ENCODE data around the gene MED9.

GRCh38 chr17:17469996-17470395 lies 6.8 kb upstream of the MED9 start:
- no peak for TF ChIP-seq CTCF (IDR thresholded peaks at IDR 0.05)
- TF ChIP-seq POLR2A (IDR thresholded peaks at IDR 0.05), result no peak

Data from body of pancreas (tissue), 4 donors.